Measurements from ENCODE around the gene LMO2.

- TF ChIP-seq, protein P1, sequence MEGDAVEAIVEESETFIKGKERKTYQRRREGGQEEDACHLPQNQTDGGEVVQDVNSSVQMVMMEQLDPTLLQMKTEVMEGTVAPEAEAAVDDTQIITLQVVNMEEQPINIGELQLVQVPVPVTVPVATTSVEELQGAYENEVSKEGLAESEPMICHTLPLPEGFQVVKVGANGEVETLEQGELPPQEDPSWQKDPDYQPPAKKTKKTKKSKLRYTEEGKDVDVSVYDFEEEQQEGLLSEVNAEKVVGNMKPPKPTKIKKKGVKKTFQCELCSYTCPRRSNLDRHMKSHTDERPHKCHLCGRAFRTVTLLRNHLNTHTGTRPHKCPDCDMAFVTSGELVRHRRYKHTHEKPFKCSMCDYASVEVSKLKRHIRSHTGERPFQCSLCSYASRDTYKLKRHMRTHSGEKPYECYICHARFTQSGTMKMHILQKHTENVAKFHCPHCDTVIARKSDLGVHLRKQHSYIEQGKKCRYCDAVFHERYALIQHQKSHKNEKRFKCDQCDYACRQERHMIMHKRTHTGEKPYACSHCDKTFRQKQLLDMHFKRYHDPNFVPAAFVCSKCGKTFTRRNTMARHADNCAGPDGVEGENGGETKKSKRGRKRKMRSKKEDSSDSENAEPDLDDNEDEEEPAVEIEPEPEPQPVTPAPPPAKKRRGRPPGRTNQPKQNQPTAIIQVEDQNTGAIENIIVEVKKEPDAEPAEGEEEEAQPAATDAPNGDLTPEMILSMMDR (IDR thresholded peaks at IDR 0.05), result no peak
- no peak for TF ChIP-seq POLR2A (IDR thresholded peaks at IDR 0.05)
These were observed 43.9 kb upstream of the LMO2 start for GRCh38 chr11:33935461-33936456.
